Suppressor macrophage treated with lipopolysaccharide for 1 hour (primary cell): ENCODE data around the gene GPR68.
A peak's percentile ranks its signal among the peaks of the same experiment; 100 is the strongest.

Source experiments
- DNase-seq, 3 donors: peaks; one replicate each; pipeline ENCODE4 v3.0.0-alpha.2; 2020 to 2022

The GPR68 gene

GRCh38 chr14:91244501-91244901 lies at the start of gene GPR68:
TSS of gene GPR68 (minus strand) at chr14:91244704. CDS start at chr14:91235050, 9,654 bp downstream.
- peak; percentile 85 to 89 (median 86) for DNase-seq

GRCh38 chr14:91294153-91294552 lies 49.6 kb upstream of the GPR68 start:
- DNase-seq, result no peak

GRCh38 chr14:91293281-91293680 lies 48.8 kb upstream of the GPR68 start:
- DNase-seq, result no peak

- DNase-seq, result no peak
Measured at GRCh38 chr14:91292491-91292890, 48.0 kb upstream of the GPR68 start.

GRCh38 chr14:91291786-91292405 lies 47.4 kb upstream of the GPR68 start:
- no peak for DNase-seq

- DNase-seq, result no peak
Measured at GRCh38 chr14:91290986-91291385, 46.5 kb upstream of the GPR68 start.

GRCh38 chr14:91289464-91289863 lies 45.0 kb upstream of the GPR68 start:
- no peak for DNase-seq

GRCh38 chr14:91288876-91289275 lies 44.4 kb upstream of the GPR68 start:
- no peak for DNase-seq

- peak; percentile 79 to 87 (median 85) for DNase-seq
Measured at GRCh38 chr14:91286530-91286937, 42.0 kb upstream of the GPR68 start.

GRCh38 chr14:91284791-91285548 lies 40.5 kb upstream of the GPR68 start:
- DNase-seq, result no peak

GRCh38 chr14:91284146-91284790 lies 39.8 kb upstream of the GPR68 start:
- DNase-seq, result no peak

GRCh38 chr14:91283666-91284065 lies 39.2 kb upstream of the GPR68 start:
- DNase-seq, result no peak

GRCh38 chr14:91282954-91283645 lies 38.6 kb upstream of the GPR68 start:
- DNase-seq, result no peak

GRCh38 chr14:91281346-91281745 lies 36.8 kb upstream of the GPR68 start:
- no peak for DNase-seq

GRCh38 chr14:91280129-91280528 lies 35.6 kb upstream of the GPR68 start:
- DNase-seq, result no peak

GRCh38 chr14:91279354-91279753 lies 34.9 kb upstream of the GPR68 start:
- no peak for DNase-seq

GRCh38 chr14:91278383-91278715 lies 33.8 kb upstream of the GPR68 start:
- DNase-seq, result no peak

GRCh38 chr14:91277546-91278382 lies 33.3 kb upstream of the GPR68 start:
- no peak for DNase-seq

- DNase-seq, result no peak
Measured at GRCh38 chr14:91274796-91275195, 30.3 kb upstream of the GPR68 start.

- no peak for DNase-seq
Measured at GRCh38 chr14:91273885-91274273, 29.4 kb upstream of the GPR68 start.

GRCh38 chr14:91273273-91273884 lies 28.9 kb upstream of the GPR68 start:
- no peak for DNase-seq
